ENCODE results near the gene FOXO1.
A peak's percentile ranks its signal among the peaks of the same experiment; 100 is the strongest.

Gene FOXO1

DNA sequence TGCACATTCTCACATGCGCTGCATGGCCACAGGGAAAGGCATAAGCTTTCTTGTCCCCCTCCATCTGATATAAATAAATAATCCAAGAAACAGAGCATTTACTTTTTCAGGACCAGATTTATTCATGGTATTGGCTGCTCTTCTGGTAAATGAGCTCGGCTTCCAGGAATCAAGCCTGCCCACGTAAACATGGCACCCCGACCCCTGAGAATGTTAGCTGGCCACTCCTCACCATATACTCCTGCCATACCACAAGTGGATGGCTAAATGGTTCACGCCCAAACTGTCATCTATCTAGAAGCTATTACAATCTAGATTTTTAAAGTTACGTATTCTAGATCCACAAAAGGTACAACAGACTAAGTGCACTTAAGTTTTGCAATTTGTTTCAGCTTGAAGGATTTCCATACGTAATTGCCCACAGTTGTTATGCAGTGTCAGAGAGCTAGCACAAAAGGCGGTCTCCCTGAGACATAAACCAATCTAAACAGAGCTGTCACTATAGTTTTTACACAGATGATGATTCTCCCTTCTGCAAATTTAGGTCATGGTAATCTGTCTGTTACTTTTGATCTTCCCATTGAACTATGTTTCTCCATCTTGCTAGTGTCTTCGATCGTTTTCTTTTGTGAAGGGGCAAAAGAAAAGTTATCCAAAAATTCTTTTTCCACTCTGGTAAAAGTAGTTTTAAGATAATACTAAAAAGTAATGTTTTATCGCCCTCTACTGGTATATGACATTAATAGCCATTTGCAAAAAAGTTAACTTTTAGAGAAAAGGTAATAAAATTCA, 16.2 kb upstream of the FOXO1 start:
- peaks cover 12% of the 10 kb centered on the region for H3F3A ChIP-seq (ENCODE audit: control insufficient read depth, insufficient read depth)

DNA sequence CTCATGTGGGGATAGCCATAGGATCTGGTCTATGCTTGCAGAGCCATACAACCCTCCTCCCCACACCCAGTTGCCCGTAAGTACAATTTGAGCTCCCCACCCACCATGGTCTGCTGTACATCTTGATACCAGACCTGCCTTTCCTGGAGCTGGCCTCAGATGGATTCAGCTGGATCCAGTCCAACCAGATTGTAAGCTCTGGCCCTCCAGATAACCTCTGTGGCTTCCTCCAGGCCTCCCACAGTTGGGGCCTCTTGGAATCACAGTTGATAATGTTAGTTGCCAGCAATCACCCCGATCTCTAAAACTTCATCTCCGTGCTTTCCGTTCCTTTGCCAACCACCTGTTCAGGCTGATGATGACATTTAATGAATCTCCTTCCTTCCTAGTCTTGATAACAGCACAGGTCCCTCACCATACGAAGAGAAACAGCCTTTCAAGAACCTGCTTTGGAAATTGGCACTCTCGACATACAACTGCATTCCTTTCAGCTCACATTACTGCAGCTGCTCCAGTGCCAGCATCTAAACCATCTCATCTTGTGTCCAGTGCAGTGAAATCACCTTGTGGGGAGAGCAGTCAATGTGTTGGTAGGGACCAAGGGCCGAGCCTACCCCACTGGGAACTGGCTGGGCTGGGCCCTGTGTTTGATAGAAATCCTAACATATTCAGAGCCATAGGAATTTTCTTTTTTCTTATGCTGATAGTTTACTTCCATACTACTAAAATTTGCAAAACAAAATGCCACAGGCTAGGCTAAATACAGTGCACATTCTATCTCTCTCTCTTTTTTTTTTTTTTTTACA, 15.1 kb upstream of the FOXO1 start:
- Histone ChIP-seq H3K9me3 (ENCODE audit: control insufficient read depth, insufficient read depth, low read length) (no peaks in the 10 kb centered on the region), H3F3A (ENCODE audit: control insufficient read depth, insufficient read depth) (peaks cover 9% of the 10 kb centered on the region), H3K4me2 (ENCODE audit: low read length) (peak overlapping the region; percentile 82), H3K4me1 (ENCODE audit: control insufficient read depth, low read length) (peaks cover 73% of the 10 kb centered on the region), H3K4me3 (ENCODE audit: low read length) (peak overlapping the region; percentile 59), H3K36me3 (ENCODE audit: control insufficient read depth, low read length) (no peaks in the 10 kb centered on the region), H3K27ac (ENCODE audit: low read depth, low read length) (peak overlapping the region; percentile 82), H3K27me3 (ENCODE audit: control insufficient read depth, low read length) (no peaks in the 10 kb centered on the region), H3K9me2 (replicated peaks; ENCODE audit: control insufficient read depth, low read length) (no peaks in the 10 kb centered on the region), H4K20me1 (ENCODE audit: control insufficient read depth, insufficient read depth, low read depth, low read length) (no peaks in the 10 kb centered on the region), H3K79me2 (ENCODE audit: control insufficient read depth, low read length) (peaks cover 9% of the 10 kb centered on the region)
- TF ChIP-seq, protein P1, sequence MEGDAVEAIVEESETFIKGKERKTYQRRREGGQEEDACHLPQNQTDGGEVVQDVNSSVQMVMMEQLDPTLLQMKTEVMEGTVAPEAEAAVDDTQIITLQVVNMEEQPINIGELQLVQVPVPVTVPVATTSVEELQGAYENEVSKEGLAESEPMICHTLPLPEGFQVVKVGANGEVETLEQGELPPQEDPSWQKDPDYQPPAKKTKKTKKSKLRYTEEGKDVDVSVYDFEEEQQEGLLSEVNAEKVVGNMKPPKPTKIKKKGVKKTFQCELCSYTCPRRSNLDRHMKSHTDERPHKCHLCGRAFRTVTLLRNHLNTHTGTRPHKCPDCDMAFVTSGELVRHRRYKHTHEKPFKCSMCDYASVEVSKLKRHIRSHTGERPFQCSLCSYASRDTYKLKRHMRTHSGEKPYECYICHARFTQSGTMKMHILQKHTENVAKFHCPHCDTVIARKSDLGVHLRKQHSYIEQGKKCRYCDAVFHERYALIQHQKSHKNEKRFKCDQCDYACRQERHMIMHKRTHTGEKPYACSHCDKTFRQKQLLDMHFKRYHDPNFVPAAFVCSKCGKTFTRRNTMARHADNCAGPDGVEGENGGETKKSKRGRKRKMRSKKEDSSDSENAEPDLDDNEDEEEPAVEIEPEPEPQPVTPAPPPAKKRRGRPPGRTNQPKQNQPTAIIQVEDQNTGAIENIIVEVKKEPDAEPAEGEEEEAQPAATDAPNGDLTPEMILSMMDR (IDR thresholded peaks at IDR 0.05; ENCODE audit: low read depth, low read length, poor library complexity, severe bottlenecking) = no peak
- TF ChIP-seq EZH2phosphoT487 (IDR thresholded peaks at IDR 0.05; ENCODE audit: borderline replicate concordance, low read length) = no peak

More for the DNA sequence above, 16.2 kb upstream of the FOXO1 start:
- TF ChIP-seq, protein P1 (IDR thresholded peaks at IDR 0.05; ENCODE audit: low read depth, low read length, poor library complexity, severe bottlenecking) = peak; percentile 66
- TF ChIP-seq EZH2phosphoT487 (IDR thresholded peaks at IDR 0.05; ENCODE audit: borderline replicate concordance, low read length) = no peak
- peaks cover 68% of the 10 kb centered on the region for H3K4me1 ChIP-seq (ENCODE audit: control insufficient read depth, low read length)
- no peaks in the 10 kb centered on the region for H3K27me3 ChIP-seq (ENCODE audit: control insufficient read depth, low read length)
- H3K4me2 ChIP-seq (ENCODE audit: low read length) = peak overlapping the region; percentile 82
- H3K9me3 ChIP-seq (ENCODE audit: control insufficient read depth, insufficient read depth, low read length) = no peaks in the 10 kb centered on the region
- H3K36me3 ChIP-seq (ENCODE audit: control insufficient read depth, low read length) = no peaks in the 10 kb centered on the region
- peaks cover 9% of the 10 kb centered on the region for H3K79me2 ChIP-seq (ENCODE audit: control insufficient read depth, low read length)
- H4K20me1 ChIP-seq (ENCODE audit: control insufficient read depth, insufficient read depth, low read depth, low read length) = no peaks in the 10 kb centered on the region
- H3K27ac ChIP-seq (ENCODE audit: low read depth, low read length) = peak overlapping the region; percentile 82
- H3K4me3 ChIP-seq (ENCODE audit: low read length) = peak overlapping the region; percentile 59
- H3K9me2 ChIP-seq (replicated peaks; ENCODE audit: control insufficient read depth, low read length) = no peaks in the 10 kb centered on the region

DNA sequence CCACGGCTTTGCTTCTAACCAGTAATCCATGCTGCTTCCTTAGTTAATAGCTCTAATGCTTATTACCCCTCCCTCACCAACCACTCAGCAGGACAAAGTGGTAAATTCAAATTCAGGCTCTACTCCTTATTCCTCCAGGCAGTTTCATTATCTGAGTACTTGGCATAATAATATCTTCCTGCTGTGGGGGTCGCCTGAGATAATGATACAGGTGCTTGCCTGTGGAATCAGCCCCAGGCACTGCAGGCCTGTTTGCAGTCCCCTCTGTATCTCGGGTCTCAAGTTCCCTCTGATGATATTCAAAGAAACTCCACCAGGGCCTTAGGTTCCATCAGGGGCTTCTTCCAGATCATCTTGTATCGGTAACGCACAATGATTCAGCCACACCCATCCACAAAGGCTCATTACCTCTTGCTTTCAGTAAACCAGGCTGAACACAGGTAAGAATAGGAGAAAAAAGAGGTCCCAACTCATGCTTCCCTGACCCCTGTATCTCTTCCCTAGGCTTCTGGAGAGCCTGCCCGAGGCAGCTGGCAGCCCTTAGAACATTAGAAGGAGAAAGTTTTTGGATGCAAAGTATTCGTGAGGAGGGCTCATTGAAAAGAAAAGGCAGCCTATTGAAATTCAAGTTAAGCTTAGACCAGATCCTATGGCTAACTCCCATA, 14.3 kb upstream of the FOXO1 start:
- Histone ChIP-seq H3K4me3 (ENCODE audit: low read length) (peak overlapping the region; percentile 59), H3K36me3 (ENCODE audit: control insufficient read depth, low read length) (no peaks in the 10 kb centered on the region), H3K4me1 (ENCODE audit: control insufficient read depth, low read length) (peaks cover 74% of the 10 kb centered on the region), H3K4me2 (ENCODE audit: low read length) (peak overlapping the region; percentile 82), H4K20me1 (ENCODE audit: control insufficient read depth, insufficient read depth, low read depth, low read length) (no peaks in the 10 kb centered on the region), H3K9me2 (replicated peaks; ENCODE audit: control insufficient read depth, low read length) (no peaks in the 10 kb centered on the region), H3K79me2 (ENCODE audit: control insufficient read depth, low read length) (peaks cover 9% of the 10 kb centered on the region), H3K27me3 (ENCODE audit: control insufficient read depth, low read length) (no peaks in the 10 kb centered on the region), H3F3A (ENCODE audit: control insufficient read depth, insufficient read depth) (peaks cover 6% of the 10 kb centered on the region), H3K27ac (ENCODE audit: low read depth, low read length) (peak overlapping the region; percentile 82), H3K9me3 (ENCODE audit: control insufficient read depth, insufficient read depth, low read length) (no peaks in the 10 kb centered on the region)
- TF ChIP-seq, protein P1 (IDR thresholded peaks at IDR 0.05; ENCODE audit: low read depth, low read length, poor library complexity, severe bottlenecking) = no peak
- TF ChIP-seq EZH2phosphoT487 (IDR thresholded peaks at IDR 0.05; ENCODE audit: borderline replicate concordance, low read length) = no peak
